HepG2 (cell line): Measurements from ENCODE around the gene USP2. TPM values are rescaled to one million over a fixed set of nuclear protein-coding genes. Genes with fewer than 3 reads are reported as not detected.

Experiments used
- ATAC-seq: fragments of 200-7000 bp; cut with Tn5 transposase; 3 replicates; pipeline ENCODE4 v1.9.1; 2020; ENCODE audit warnings: mild to moderate bottlenecking, moderate library complexity
- BruUV-seq: library from RNA; stranded (reverse); fragments of 400-500 nt; replicated peaks from 2 replicates; lab custom pipeline; 2021; lab: Mats Ljungman, UMichigan
- CTCF ChIA-PET: fragments of 300-600 bp; formaldehyde crosslinking; extraction: SDS; loops from one replicate; lab custom pipeline; 2021; ENCODE audit warnings: low total read pairs, inconsistent platforms, low intra/inter-chr PET ratio; lab: Yijun Ruan, JAX
- POLR2A ChIA-PET: fragments of 350-600 bp; sonication (Branson Sonifier 250); formaldehyde crosslinking; loops from one replicate; lab custom pipeline; 2020; ENCODE audit warnings: antibody characterized with exemption, inconsistent platforms; lab: Yijun Ruan, JAX
- DNase-seq: peaks from one replicate; pipeline ENCODE4 v3.0.0-alpha.2; 2015; ENCODE audit warnings: low spot score
- FAIRE-seq: peaks from 3 replicates; lab custom pipeline; 2011; peaks lifted over from hg19 to GRCh38; lab: Jason Lieb, UNC
- H2AFZ ChIP-seq: one replicate; pipeline ENCODE4 v1.6.1; 2011; ENCODE audit warnings: low read length, inconsistent platforms
- H3K27ac ChIP-seq: fragments of 300-600 bp; 3 replicates; pipeline ENCODE4 v1.8.0; 2011; ENCODE audit warnings: mixed run types, mild to moderate bottlenecking, mixed read lengths, low read length, inconsistent platforms; ENCODE audit not compliant: insufficient read depth; ENCODE audit errors: extremely low read length
- H3K27me3 ChIP-seq, 2 experiments: fragments of 200-600 bp in 1 of 2; 2 replicates in 1 of 2; 3 replicates in 1 of 2; pipeline versions ENCODE4 v1.6.0 to v1.8.0; 2011; ENCODE audit warnings: low read length in 2 of 2, mild to moderate bottlenecking in 2 of 2, moderate library complexity in 2 of 2, inconsistent platforms in 1 of 2; ENCODE audit not compliant: insufficient read depth in 2 of 2, control insufficient read depth in 1 of 2
- H3K36me3 ChIP-seq, 2 experiments: fragments of 200-600 bp in 1 of 2; replicated peaks in 1 of 2; 2 replicates in 1 of 2; 3 replicates in 1 of 2; pipeline versions ENCODE4 v1.5.1 to v1.8.0; 2011; ENCODE audit warnings: low read length in 2 of 2, inconsistent platforms in 1 of 2; ENCODE audit not compliant: insufficient read depth in 2 of 2, control insufficient read depth in 1 of 2
- H3K4me1 ChIP-seq: 2 replicates; pipeline ENCODE4 v1.5.1; 2012; ENCODE audit warnings: low read length, inconsistent platforms; ENCODE audit not compliant: insufficient read depth
- H3K4me2 ChIP-seq: 2 replicates; pipeline ENCODE4 v1.6.0; 2011; ENCODE audit warnings: low read depth, low read length, inconsistent platforms
- H3K4me3 ChIP-seq, 3 experiments: fragments of 200-600 bp in 1 of 3; sonication (generic), shearing (Covaris generic) in 1 of 3; replicated peaks in 1 of 3; 2 replicates each; pipeline ENCODE4 v1.5.1; 2011 to 2016; ENCODE audit warnings: low read length in 3 of 3, inconsistent platforms in 2 of 3, low read depth in 2 of 3, mild to moderate bottlenecking in 2 of 3, control low read depth in 1 of 3, mixed read lengths in 1 of 3; ENCODE audit not compliant: insufficient read depth in 1 of 3
- H3K79me2 ChIP-seq: one replicate; pipeline ENCODE4 v1.6.1; 2011; ENCODE audit warnings: low read length, inconsistent platforms; ENCODE audit not compliant: insufficient read depth
- H3K9ac ChIP-seq: 2 replicates; pipeline ENCODE4 v1.6.0; 2011; ENCODE audit warnings: mild to moderate bottlenecking, low read depth, low read length, inconsistent platforms; ENCODE audit not compliant: insufficient read depth
- H3K9me3 ChIP-seq: 2 replicates; pipeline ENCODE4 v1.5.1; 2012; ENCODE audit warnings: mild to moderate bottlenecking, low read length
- H4K20me1 ChIP-seq: 2 replicates; pipeline ENCODE4 v1.6.0; 2011; ENCODE audit warnings: inconsistent platforms, mild to moderate bottlenecking, low read length, moderate library complexity; ENCODE audit not compliant: insufficient read depth
- FIP1L1 ChIP-seq: fragments of 200-400 bp; formaldehyde crosslinking; IDR thresholded peaks from 2 replicates; pipeline ENCODE4 v1.6.1; 2018; ENCODE audit warnings: low read depth, mild to moderate bottlenecking, low read length, moderate library complexity, borderline replicate concordance; ENCODE audit not compliant: insufficient read depth
- POLR2AphosphoS5 ChIP-seq: IDR thresholded peaks from 2 replicates; pipeline ENCODE4 v1.6.1; 2012; ENCODE audit warnings: low read depth, low read length
- ZNF251 ChIP-seq: sonication (generic); formaldehyde crosslinking; IDR thresholded peaks from 2 replicates; pipeline ENCODE4 v1.9.0; 2021; ENCODE audit warnings: mild to moderate bottlenecking, missing genetic modification reagents
- ZNF766 ChIP-seq: sonication (generic); formaldehyde crosslinking; IDR thresholded peaks from 2 replicates; pipeline ENCODE4 v1.5.0; 2020; ENCODE audit warnings: missing genetic modification reagents, borderline replicate concordance
- WGBS: methylation state at CpG from one replicate; pipeline ENCODE4 v1.1.6; 2017; ENCODE audit warnings: low lambda C conversion rate; 5-methylcytosine and 5-hydroxymethylcytosine counted together
- in situ Hi-C: cut with HindIII; loops from 2 replicates; pipeline ENCODE4 v1.10.0; 2017; ENCODE audit warnings: low pct_unique_long_range_greater_than_20kb; ENCODE audit not compliant: extremely low pct_ligation_motif_present
- intact Hi-C: fragments of 100-400 bp; cut with micrococcal nuclease; formaldehyde crosslinking; loops from one replicate; pipeline ENCODE4 v1.10.0; 2022; ENCODE audit not compliant: unreplicated experiment
- polyA plus RNA-seq, 8 experiments: library from polyadenylated mRNA; depleted of rRNA in 3 of 8; stranded (reverse) in 7 of 8; unstranded in 1 of 8; fragments of >200 nt; fragmentation: Illumina TruSeq in 4 of 8; extraction: Trizol in 4 of 8; gene quantifications; 2 replicates each; pipeline versions ENCODE4 v1.2.1 to v1.2.3, GENCODE V29; 2011 to 2016; ENCODE audit warnings: low read depth in 4 of 8, missing spikeins in 1 of 8, mixed read lengths in 1 of 8; ENCODE audit not compliant: insufficient read depth in 1 of 8
- total RNA-seq, 5 experiments: library from RNA; depleted of rRNA; stranded (reverse); fragments of >200 nt; fragmentation: Illumina TruSeq; extraction: Trizol; gene quantifications; 2 replicates each; pipeline ENCODE4 v1.2.3, GENCODE V29; 2016; ENCODE audit warnings: low read depth in 1 of 5
- TF ChIP-seq, protein P1 (sequence below): sonication (generic); formaldehyde crosslinking; IDR thresholded peaks from 2 replicates; pipeline ENCODE4 v1.4.0; 2020; ENCODE audit warnings: missing genetic modification reagents
- TF ChIP-seq, protein P2 (sequence below): sonication (generic); formaldehyde crosslinking; IDR thresholded peaks from 2 replicates; pipeline ENCODE4 v1.4.0; 2020; ENCODE audit warnings: mild to moderate bottlenecking, missing genetic modification reagents

USP2 gene
- total and polyA plus RNA-seq, 2 of the 13 experiments (the other 11 are each of a cell fraction or from before 2014, with no cell fraction given), result 2.5 to 6.0 TPM

DNA sequence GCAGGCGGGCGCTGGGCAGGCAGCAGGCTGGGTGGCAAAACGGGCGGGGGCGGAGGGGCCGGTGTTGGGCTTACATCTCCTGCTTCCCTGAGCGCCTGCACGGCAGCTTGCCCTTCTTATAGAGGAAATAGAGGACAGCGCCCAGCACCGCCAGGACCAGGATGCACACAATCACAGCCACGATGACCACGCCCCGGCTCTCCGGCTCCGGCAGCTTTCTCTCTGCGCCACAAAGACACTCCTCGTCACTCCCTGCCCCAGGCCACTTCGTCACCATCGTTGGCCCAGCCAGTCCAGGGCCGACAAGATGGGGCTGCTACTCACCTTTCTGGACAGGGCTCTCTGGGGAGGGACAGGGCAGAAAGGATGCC lies 70.8 kb downstream of the USP2 start:
- no peak for TF ChIP-seq ZNF251
- TF ChIP-seq, protein P1, sequence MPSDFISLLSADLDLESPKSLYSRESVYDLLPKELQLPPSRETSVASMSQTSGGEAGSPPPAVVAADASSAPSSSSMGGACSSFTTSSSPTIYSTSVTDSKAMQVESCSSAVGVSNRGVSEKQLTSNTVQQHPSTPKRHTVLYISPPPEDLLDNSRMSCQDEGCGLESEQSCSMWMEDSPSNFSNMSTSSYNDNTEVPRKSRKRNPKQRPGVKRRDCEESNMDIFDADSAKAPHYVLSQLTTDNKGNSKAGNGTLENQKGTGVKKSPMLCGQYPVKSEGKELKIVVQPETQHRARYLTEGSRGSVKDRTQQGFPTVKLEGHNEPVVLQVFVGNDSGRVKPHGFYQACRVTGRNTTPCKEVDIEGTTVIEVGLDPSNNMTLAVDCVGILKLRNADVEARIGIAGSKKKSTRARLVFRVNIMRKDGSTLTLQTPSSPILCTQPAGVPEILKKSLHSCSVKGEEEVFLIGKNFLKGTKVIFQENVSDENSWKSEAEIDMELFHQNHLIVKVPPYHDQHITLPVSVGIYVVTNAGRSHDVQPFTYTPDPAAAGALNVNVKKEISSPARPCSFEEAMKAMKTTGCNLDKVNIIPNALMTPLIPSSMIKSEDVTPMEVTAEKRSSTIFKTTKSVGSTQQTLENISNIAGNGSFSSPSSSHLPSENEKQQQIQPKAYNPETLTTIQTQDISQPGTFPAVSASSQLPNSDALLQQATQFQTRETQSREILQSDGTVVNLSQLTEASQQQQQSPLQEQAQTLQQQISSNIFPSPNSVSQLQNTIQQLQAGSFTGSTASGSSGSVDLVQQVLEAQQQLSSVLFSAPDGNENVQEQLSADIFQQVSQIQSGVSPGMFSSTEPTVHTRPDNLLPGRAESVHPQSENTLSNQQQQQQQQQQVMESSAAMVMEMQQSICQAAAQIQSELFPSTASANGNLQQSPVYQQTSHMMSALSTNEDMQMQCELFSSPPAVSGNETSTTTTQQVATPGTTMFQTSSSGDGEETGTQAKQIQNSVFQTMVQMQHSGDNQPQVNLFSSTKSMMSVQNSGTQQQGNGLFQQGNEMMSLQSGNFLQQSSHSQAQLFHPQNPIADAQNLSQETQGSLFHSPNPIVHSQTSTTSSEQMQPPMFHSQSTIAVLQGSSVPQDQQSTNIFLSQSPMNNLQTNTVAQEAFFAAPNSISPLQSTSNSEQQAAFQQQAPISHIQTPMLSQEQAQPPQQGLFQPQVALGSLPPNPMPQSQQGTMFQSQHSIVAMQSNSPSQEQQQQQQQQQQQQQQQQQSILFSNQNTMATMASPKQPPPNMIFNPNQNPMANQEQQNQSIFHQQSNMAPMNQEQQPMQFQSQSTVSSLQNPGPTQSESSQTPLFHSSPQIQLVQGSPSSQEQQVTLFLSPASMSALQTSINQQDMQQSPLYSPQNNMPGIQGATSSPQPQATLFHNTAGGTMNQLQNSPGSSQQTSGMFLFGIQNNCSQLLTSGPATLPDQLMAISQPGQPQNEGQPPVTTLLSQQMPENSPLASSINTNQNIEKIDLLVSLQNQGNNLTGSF (CRISPR knock-in tag), result no peak
- TF ChIP-seq, protein P2, sequence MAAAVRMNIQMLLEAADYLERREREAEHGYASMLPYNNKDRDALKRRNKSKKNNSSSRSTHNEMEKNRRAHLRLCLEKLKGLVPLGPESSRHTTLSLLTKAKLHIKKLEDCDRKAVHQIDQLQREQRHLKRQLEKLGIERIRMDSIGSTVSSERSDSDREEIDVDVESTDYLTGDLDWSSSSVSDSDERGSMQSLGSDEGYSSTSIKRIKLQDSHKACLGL (CRISPR knock-in tag), result no peak
- TF ChIP-seq FIP1L1, result no peak
- TF ChIP-seq ZNF766, result no peak
- TF ChIP-seq POLR2AphosphoS5, result no peak
- TF ChIP-seq, all 625 proteins: peak for 0
- Histone ChIP-seq H3K9me3 (no peaks in the 10 kb centered on the region), H3K4me2 (no peak overlapping the region), H4K20me1 (no peaks in the 10 kb centered on the region), H3K27me3 (0 out of 5 replicates have a peak, but pooled peaks cover 0 to under 1% of the 10 kb centered on the region in 2 experiments), H3K9ac (no peak overlapping the region), H3K36me3 (peaks cover 0 to 3% of the 10 kb centered on the region in 2 experiments; a peak in 1 of 5 replicates), H3K4me1 (peaks cover 18% of the 10 kb centered on the region), H3K4me3 (no peak overlapping the region), H2AFZ (no peak overlapping the region), H3K27ac (no peak overlapping the region), H3K79me2 (no peaks in the 10 kb centered on the region)
- DNase-seq (no peak), FAIRE-seq (no peak), ATAC-seq (no peak)
- BruUV-seq, result no TSS peak
- in situ Hi-C loops, result no loop called here
- intact Hi-C loops, result no loop called here
- ChIA-PET CTCF (no interaction called here), POLR2A (no interaction called here)
- 97% methylated on average over 17 of the region's 20 CpGs for WGBS
